DMS153 treated with DMSO at 0.1 percent for 48 hours (cell line): Measurements from ENCODE around the gene ASTE1.
"Not testable (repeated sequence)": the region's sequence is repeated elsewhere in the genome, so short reads cannot be mapped to it uniquely, and the experiment has no call there.

Experiments used
- DNase-seq: peaks from one replicate; lab custom pipeline; 2025; ENCODE audit not compliant: unreplicated experiment; lab: John Stamatoyannopoulos, UW

Gene ASTE1, protein sequence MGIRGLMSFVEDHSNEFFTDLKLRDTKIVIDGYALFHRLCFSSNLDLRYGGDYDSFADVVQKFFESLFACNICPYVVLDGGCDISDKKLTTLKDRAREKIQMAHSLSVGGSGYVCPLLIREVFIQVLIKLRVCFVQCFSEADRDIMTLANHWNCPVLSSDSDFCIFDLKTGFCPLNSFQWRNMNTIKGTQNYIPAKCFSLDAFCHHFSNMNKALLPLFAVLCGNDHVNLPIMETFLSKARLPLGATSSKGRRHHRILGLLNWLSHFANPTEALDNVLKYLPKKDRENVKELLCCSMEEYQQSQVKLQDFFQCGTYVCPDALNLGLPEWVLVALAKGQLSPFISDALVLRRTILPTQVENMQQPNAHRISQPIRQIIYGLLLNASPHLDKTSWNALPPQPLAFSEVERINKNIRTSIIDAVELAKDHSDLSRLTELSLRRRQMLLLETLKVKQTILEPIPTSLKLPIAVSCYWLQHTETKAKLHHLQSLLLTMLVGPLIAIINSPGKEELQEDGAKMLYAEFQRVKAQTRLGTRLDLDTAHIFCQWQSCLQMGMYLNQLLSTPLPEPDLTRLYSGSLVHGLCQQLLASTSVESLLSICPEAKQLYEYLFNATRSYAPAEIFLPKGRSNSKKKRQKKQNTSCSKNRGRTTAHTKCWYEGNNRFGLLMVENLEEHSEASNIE

DNA sequence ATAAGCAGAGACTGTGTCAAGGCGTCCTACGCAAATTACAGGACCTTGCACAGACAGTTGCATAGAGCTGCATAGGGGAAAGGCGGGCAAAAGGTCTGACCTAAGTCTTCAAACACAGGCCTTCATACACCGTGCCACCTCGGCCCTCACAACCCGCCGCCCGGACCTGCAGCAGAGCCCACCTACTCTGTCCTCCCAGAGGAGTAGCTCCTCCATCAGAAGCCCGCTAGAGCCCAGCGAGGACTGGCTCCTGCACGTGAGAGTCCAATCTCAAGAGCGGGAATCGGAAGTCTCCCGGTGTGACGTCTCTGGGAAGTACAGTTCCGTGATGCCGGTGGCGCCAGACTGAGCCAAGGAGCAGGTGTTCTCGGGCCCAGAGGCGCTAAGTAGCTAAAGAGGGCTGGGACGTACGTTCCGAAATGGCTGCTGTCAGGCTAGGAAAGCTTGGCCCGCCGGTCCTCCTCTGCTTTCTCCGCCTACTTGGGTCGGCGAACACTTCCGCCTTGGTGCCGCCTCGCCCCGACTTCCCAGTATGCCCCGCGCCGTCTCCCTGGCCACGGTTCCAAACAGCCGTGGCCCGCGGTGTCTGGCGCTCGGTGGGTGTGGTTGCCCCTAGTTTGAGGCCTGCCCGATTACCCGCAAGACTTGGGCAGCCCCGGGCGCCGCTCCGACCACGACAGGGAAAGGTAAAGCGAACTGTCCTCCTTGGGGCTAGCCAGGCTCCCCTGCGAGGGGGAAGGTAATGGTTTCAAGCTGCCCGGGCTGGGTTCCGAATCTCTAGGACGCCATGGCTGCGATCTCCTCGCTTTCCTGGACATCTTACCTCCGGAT is at the start of gene ASTE1, which contains the start of gene NEK11:
Gene ASTE1 (minus strand): TSS at position 505 of the 831 bp plus-strand sequence. CDS start 1,519 bp downstream, outside the sequence.
Gene NEK11 (plus strand): TSS at position 557 of the 831 bp plus-strand sequence. CDS start 2,832 bp downstream, outside the sequence.
- peak; percentile 72 for DNase-seq

DNA sequence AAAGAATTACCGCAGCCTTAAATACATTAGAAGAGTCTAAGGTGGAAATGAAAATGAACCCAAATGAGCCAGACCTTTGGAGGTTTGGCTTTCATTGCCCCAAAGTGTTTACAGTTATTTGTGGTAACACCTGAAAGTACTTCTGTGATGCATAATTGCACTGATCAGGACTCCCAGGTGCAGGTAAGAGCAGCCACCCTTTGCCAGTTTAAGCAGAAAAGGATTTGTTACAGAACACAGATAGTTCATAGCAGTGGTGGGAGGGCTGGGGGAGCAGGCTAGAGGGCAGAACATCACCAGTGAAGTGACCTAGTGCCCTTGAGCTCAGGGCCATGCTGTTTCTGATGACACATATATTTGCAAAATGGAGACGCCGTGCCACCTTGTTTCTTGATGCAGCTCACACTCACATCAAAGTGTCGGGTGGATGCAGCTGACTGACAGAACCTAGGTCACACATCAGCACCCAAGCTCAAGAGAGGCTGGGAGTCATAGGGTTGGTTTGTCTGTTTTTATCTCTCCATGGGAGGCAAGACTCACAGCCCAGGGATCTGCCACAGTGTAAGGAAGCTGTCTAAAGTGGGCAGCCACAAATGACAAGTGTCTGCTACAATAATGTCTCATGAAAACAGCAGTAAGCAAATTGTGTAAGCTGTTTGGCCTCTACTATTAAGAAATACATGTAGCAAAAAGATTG is 49.2 kb upstream of the ASTE1 start:
- no peak for DNase-seq

DNA sequence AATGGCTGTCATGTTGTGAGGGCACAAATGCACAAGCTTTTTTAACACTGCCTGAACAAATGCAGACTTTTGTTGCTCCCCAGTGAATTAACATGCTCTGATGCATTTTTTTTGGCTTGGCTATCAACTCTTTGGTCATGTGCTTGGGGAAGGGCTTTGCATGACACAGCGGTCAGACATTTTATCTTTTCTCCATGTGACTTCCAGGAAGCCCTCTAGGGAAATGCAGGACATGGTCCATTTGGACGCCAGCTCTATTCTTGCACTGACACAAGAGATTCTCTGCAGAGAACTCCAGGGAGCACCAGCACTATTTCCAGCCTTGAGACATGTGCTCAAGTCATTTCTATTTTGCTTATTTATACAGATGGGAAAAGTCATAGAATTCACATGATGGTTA is 46.2 kb upstream of the ASTE1 start:
- DNase-seq = no peak

DNA sequence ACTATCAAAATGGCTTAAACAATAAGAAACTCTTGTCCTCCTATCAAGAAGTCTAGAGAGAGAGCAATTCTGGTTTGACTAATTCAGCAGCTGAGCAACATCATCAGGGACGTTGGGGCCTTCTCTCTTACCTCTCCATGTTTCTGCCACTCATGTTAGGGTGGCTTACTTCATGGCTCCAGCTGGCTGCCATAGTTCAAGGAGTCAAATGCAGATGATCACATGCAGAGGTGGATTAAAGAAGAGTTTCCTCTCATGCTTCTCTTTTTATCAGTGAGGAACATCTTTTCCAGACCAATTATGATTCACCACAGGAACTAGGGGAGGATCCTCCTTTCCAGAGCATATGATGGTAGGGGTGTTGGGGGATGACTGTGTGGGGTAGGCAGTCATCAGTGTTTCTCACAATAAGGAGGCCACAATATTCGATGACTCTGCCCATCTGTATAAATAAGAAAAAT is 45.5 kb upstream of the ASTE1 start:
- no peak for DNase-seq

GRCh38 chr3:131067983-131068382 is 41.4 kb upstream of the ASTE1 start:
- no peak for DNase-seq

DNA sequence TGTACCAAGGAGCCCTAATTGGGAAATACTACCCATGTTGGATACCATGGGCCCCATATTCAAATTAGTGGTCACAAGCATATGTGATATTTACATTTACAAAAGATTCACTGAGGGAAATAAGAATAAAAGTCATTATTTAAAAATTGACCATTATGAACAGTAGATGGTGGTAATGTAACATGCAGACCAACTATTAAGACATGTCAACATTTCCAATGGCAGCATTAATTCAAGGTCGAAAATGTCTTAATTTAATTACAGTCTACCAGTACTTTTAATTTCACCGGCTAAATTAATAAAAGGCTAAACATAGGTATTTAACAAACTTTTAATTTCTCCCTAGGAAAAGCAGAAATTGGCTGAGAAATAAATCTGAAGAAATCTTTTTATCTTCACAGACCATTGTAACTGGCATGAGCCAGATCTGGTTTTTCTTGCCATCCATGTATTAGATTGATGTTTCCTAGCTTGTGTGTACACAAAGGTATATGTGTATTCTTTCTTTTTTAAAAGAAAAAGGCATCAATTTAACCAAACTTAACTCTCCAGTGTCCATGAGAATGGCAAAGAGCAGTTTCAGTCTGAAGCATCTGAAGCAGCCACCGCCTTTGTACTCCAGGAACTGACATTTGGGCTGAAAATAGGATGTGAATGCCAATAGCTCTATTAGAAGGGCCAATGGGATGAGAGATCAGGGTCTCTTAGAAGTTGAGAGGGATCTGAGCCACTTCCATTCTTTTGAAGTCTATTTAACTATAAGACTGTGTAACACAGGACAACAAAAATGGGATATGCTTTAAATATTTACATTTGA is 26.6 kb upstream of the ASTE1 start:
- peak; percentile 3 for DNase-seq

DNA sequence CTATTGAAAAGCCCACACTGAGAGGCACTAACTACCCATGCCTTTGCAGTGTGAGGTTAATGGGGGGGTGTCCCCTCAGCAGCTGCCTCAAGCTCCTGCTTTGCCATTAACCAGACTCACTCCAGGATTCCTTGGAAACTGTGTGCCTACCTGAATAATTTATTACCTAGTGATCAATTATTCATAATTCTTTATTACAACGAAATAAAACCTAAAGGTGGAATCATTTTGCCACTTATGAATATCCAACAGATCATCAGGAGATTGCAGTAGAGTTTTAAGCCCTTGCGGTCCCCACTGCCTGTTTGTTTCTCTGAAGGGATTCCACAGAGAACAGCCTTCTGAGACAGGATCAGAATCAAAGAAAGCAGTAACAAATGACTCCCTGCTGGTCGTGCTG is 23.4 kb upstream of the ASTE1 start:
- DNase-seq = no peak

DNA sequence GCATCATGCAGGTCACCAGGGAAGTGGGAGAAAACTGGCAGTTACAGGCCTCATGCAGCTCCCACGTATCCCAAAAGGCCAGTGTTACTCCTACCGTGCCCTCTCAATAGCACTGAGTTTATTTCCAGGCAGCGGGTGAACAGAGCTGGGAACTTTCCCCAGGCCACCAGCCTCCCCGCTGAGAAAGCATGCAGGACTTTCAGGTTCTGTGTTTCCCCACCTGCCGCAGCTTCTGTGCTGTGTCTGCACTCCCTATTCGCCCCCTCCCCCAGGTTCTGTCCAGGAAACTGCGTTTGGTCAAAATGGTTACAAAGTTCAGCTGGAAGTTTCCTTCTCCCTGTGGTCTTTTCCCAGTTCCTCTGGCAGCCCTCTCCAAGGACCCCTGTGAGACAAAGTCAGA is 21.4 kb upstream of the ASTE1 start:
- no peak for DNase-seq

GRCh38 chr3:131047582-131047981 is 21.0 kb upstream of the ASTE1 start:
- DNase-seq = no peak

DNA sequence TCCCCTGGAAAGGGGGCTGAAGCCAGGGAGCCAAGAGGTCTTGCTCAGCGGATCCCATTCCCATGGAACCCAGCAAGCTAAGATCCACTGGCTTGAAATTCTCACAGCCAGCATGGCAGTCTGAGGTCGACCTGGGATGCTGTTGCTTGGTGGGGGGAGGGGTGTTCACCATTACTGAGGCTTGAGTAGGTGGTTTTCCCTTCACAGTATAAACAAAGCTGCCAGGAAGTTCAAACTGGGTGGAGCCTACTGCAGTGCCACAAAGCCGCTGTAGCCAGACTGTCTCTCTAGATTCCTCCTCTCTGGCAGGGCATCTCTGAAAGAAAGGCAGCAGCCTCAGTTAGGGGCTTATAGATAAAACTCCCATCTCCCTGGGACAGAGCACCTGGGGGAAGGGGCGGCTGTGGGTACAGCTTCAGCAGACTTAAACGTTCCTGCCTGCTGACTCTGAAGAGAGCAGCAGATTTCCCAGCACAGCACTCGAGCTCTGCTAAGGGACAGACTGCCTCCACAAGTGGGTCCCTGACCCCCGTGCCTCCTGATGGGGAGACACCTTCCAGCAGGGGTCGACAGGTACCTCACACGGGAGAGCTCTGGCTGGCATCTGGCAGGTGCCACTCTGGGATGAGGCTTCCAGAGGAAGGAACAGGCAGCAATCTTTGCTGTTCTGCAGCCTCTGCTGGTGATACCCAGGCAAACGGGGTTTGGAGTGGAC is 15.8 kb upstream of the ASTE1 start:
- not testable (repeated sequence) for DNase-seq

DNA sequence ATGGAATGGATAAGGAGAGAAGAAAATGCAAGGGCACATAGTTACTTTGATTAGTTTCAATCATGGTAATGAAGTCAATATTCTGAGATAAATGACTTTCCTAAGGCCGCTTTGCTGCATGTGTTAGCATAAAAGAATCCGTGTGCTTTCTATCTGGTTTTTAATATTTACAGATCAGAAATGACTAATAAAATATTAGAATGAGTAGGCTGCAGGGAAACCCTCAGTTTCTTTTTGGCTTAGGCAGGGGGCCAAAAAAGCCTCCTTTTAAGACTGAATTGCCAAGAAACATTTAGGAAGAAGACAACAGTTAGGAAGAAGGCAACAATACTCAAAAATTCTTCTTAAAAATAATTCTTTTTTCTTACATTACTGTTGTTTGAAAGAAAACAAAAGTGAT is 11.7 kb upstream of the ASTE1 start:
- DNase-seq = no peak

DNA sequence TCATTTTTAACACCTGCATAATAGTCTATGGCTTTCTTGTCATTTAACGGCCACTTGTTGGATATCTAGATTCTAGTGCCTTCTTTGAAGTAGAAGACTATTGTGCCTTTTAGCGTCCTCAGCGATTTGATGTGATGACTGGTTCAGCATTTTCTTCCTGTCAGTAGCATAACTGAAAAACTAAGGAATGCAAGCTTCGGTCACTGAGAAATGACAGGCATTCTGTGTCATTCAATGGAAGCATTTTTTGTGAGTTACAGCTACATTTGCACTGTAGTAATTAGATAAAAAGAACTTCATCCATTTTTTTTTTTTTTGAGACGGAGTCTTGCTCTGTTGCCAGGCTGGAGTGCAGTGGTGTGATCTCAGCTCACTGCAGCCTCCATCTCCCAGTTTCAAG is 10.4 kb upstream of the ASTE1 start:
- no peak for DNase-seq

- DNase-seq = no peak
Observed at GRCh38 chr3:131036200-131036816, 9.7 kb upstream of the ASTE1 start.

- DNase-seq = peak; percentile 57
Observed at GRCh38 chr3:131033480-131034080, 7.0 kb upstream of the ASTE1 start.

- no peak for DNase-seq
Observed at GRCh38 chr3:131031660-131032059, 5.0 kb upstream of the ASTE1 start.

DNA sequence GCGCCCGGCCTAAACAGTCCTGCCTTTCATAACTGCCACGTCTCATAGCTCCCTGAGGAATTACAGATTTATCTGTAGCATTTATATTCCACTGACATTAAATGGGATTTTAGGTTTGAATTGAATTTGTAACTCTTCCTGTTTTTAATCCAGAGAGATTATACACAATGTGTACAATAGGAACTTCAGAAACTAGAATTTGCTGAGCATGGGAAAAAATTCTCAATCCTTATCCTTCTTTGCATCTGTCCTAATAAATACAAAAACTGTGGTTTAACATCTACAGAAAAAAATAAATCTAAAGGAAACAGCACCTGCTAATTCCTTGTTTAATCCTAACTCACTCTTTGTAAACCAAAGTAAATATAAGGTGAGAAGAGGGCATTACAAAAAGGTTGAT is 2.2 kb upstream of the ASTE1 start:
- DNase-seq = no peak

GRCh38 chr3:131025539-131025938 is 1.1 kb downstream of the ASTE1 start:
- DNase-seq = no peak

DNA sequence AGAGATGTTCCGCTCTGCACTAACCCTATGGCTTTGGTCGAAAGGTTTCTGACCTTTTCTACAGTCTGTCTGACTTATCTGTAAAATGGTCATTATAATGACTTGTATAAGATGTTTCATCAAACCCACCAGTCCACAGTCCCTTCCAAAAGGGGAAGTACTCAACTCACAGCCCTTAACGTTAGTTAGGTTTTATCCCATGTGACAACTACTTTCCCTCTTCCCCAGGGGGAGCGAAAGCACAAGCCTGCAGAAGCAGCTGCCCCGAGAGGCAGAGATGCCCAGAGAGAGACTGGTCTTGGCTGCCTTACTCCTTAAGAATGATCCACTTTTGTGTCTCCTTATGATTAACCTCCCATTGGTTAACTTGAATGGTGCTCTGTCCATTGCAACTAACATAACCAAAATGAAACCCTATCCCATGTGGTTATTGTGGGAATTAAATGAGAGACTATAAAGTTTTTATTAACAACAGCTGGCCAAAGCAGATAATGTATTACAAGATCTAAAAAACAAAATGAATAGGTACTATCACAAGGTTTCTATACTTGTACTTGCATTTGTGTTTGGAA is 6.4 kb downstream of the ASTE1 start:
- no peak for DNase-seq
